SU-DHL-6 (cell line): ENCODE measurements around the gene CLIP3.

Experiments
- H2AFZ ChIP-seq: fragments of 200-600 bp; sonication (generic); 2 replicates; pipeline ENCODE4 v1.6.1; 2014; ENCODE audit warnings: low read depth, mild to moderate bottlenecking, moderate library complexity, mixed read lengths, antibody characterized with exemption, low read length; ENCODE audit not compliant: severe bottlenecking
- H3F3A ChIP-seq: fragments of 200-600 bp; shearing (Covaris generic); 2 replicates; pipeline ENCODE4 v1.6.0; 2016; ENCODE audit warnings: antibody characterized with exemption, mild to moderate bottlenecking; ENCODE audit not compliant: insufficient read depth
- H3K27ac ChIP-seq: fragments of 200-600 bp; sonication (generic); 2 replicates; pipeline ENCODE4 v1.5.1; 2016; ENCODE audit warnings: low read depth, mild to moderate bottlenecking, low read length, moderate library complexity, mixed read lengths
- H3K27me3 ChIP-seq: fragments of 200-600 bp; sonication (generic), shearing (Covaris generic); 2 replicates; pipeline ENCODE4 v1.6.0; 2014; ENCODE audit warnings: mild to moderate bottlenecking, low read length
- H3K36me3 ChIP-seq: fragments of 200-600 bp; sonication (generic); 2 replicates; pipeline ENCODE4 v1.6.1; 2014; ENCODE audit warnings: mild to moderate bottlenecking, low read length, mixed read lengths
- H3K4me2 ChIP-seq: fragments of 300-600, 200-600 bp; shearing (Covaris generic), sonication (generic); 2 replicates; pipeline ENCODE4 v1.6.0; 2014; ENCODE audit warnings: low read length, low read depth, mild to moderate bottlenecking; ENCODE audit not compliant: poor library complexity, severe bottlenecking
- H3K4me3 ChIP-seq: fragments of 200-600 bp; sonication (generic); 2 replicates; pipeline ENCODE4 v1.5.1; 2014; ENCODE audit warnings: antibody characterized with exemption, low read length, mild to moderate bottlenecking, mixed read lengths; ENCODE audit not compliant: insufficient read depth, poor library complexity, severe bottlenecking
- H3K79me2 ChIP-seq: fragments of 200-600 bp; sonication (generic); 2 replicates; pipeline ENCODE4 v1.6.1; 2014; ENCODE audit warnings: mild to moderate bottlenecking, low read length, moderate library complexity; ENCODE audit not compliant: insufficient read depth
- H3K9ac ChIP-seq: fragments of 200-600 bp; sonication (generic); 2 replicates; pipeline ENCODE4 v1.7.0; 2014; ENCODE audit warnings: mild to moderate bottlenecking, low read length
- H3K9me2 ChIP-seq: fragments of 200-600 bp; sonication (generic); replicated peaks from 2 replicates; pipeline ENCODE4 v1.6.1; 2014; ENCODE audit warnings: low read length; ENCODE audit not compliant: insufficient read depth
- H3K9me3 ChIP-seq: fragments of 200-600 bp; sonication (generic); 2 replicates; pipeline ENCODE4 v1.6.1; 2014; ENCODE audit warnings: low read length, mixed read lengths; ENCODE audit not compliant: insufficient read depth
- H4K20me1 ChIP-seq: fragments of 200-600 bp; sonication (generic); 2 replicates; pipeline ENCODE4 v1.6.1; 2014; ENCODE audit warnings: low read depth, mild to moderate bottlenecking, antibody characterized with exemption, low read length, moderate library complexity, mixed read lengths
- EZH2phosphoT487 ChIP-seq: fragments of 200-600 bp; sonication (generic), shearing (Covaris generic); conservative IDR thresholded peaks from 2 replicates; pipeline ENCODE4 v1.6.1; 2018; ENCODE audit warnings: mild to moderate bottlenecking, antibody characterized with exemption, low read length, moderate library complexity, mixed read lengths
- TF ChIP-seq, protein P1 (sequence below): fragments of 200-600 bp; sonication (generic); IDR thresholded peaks from one replicate; pipeline ENCODE4 v1.5.1; 2017; ENCODE audit warnings: antibody characterized with exemption, mild to moderate bottlenecking, low read length, moderate library complexity; ENCODE audit not compliant: insufficient read depth, poor library complexity, severe bottlenecking

Gene CLIP3

DNA sequence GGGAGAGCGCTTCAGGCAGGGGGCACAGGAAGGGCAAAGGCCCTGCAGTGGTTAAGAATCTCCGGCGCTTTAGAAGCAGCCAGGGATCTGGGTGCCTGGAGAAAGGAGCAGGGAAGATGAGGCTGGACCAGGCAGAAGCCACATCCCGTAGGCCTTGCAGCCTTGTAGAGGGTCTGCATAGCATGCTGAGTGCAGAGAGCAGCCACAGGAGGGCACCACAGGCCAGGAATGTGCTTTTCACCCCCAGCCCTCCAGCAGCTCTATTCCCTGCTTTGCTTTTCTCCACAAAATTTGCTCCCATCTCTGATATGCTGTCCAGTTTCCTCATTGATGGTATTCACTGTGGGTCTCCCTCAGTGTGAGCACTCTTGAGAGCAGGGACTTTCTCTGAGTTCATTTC lies 27.8 kb upstream of the CLIP3 start:
- Histone ChIP-seq H3K27me3 (no peaks in the 10 kb centered on the region), H3K36me3 (no peaks in the 10 kb centered on the region), H2AFZ (no peak overlapping the region), H3K4me3 (no peak overlapping the region), H3K9me3 (no peaks in the 10 kb centered on the region), H3F3A (no peaks in the 10 kb centered on the region), H3K27ac (no peak overlapping the region), H3K9me2 (no peaks in the 10 kb centered on the region), H3K79me2 (peaks cover 53% of the 10 kb centered on the region), H3K4me2 (no peak overlapping the region), H4K20me1 (no peaks in the 10 kb centered on the region; the same call in 1 of the 2 replicates), H3K9ac (no peak overlapping the region)
- no peak for TF ChIP-seq EZH2phosphoT487

- H3K9me3 ChIP-seq, result no peaks in the 10 kb centered on the region
- no peak overlapping the region for H3K9ac ChIP-seq
- no peak overlapping the region for H3K4me3 ChIP-seq
- H3F3A ChIP-seq, result no peaks in the 10 kb centered on the region
- no peak for TF ChIP-seq EZH2phosphoT487
- TF ChIP-seq, protein P1, sequence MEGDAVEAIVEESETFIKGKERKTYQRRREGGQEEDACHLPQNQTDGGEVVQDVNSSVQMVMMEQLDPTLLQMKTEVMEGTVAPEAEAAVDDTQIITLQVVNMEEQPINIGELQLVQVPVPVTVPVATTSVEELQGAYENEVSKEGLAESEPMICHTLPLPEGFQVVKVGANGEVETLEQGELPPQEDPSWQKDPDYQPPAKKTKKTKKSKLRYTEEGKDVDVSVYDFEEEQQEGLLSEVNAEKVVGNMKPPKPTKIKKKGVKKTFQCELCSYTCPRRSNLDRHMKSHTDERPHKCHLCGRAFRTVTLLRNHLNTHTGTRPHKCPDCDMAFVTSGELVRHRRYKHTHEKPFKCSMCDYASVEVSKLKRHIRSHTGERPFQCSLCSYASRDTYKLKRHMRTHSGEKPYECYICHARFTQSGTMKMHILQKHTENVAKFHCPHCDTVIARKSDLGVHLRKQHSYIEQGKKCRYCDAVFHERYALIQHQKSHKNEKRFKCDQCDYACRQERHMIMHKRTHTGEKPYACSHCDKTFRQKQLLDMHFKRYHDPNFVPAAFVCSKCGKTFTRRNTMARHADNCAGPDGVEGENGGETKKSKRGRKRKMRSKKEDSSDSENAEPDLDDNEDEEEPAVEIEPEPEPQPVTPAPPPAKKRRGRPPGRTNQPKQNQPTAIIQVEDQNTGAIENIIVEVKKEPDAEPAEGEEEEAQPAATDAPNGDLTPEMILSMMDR, result no peak
- H4K20me1 ChIP-seq, result no peaks in the 10 kb centered on the region; the same call in 1 of the 2 replicates
- H3K4me2 ChIP-seq, result no peak overlapping the region
- no peak overlapping the region for H2AFZ ChIP-seq
- peaks cover 60% of the 10 kb centered on the region for H3K79me2 ChIP-seq
- H3K36me3 ChIP-seq, result no peaks in the 10 kb centered on the region
- no peak overlapping the region for H3K27ac ChIP-seq
- no peaks in the 10 kb centered on the region for H3K9me2 ChIP-seq
- H3K27me3 ChIP-seq, result no peaks in the 10 kb centered on the region
Measured at GRCh38 chr19:36059180-36059910, 26.7 kb upstream of the CLIP3 start.

- Histone ChIP-seq H3K27ac (no peak overlapping the region), H3K9me3 (no peaks in the 10 kb centered on the region), H3K9me2 (no peaks in the 10 kb centered on the region), H3K4me3 (no peak overlapping the region), H3K4me2 (no peak overlapping the region), H3K79me2 (peaks cover 57% of the 10 kb centered on the region), H3K9ac (no peak overlapping the region), H3K27me3 (no peaks in the 10 kb centered on the region), H3F3A (peaks cover 5% of the 10 kb centered on the region), H4K20me1 (no peaks in the 10 kb centered on the region; the same call in 1 of the 2 replicates), H2AFZ (no peak overlapping the region), H3K36me3 (no peaks in the 10 kb centered on the region)
- TF ChIP-seq EZH2phosphoT487, result no peak
- TF ChIP-seq, protein P1, result no peak
Measured at GRCh38 chr19:36058481-36059179, 26.0 kb upstream of the CLIP3 start.
